Measurements from ENCODE around the gene CLDN7.

Gene CLDN7, protein sequence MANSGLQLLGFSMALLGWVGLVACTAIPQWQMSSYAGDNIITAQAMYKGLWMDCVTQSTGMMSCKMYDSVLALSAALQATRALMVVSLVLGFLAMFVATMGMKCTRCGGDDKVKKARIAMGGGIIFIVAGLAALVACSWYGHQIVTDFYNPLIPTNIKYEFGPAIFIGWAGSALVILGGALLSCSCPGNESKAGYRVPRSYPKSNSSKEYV

DNA sequence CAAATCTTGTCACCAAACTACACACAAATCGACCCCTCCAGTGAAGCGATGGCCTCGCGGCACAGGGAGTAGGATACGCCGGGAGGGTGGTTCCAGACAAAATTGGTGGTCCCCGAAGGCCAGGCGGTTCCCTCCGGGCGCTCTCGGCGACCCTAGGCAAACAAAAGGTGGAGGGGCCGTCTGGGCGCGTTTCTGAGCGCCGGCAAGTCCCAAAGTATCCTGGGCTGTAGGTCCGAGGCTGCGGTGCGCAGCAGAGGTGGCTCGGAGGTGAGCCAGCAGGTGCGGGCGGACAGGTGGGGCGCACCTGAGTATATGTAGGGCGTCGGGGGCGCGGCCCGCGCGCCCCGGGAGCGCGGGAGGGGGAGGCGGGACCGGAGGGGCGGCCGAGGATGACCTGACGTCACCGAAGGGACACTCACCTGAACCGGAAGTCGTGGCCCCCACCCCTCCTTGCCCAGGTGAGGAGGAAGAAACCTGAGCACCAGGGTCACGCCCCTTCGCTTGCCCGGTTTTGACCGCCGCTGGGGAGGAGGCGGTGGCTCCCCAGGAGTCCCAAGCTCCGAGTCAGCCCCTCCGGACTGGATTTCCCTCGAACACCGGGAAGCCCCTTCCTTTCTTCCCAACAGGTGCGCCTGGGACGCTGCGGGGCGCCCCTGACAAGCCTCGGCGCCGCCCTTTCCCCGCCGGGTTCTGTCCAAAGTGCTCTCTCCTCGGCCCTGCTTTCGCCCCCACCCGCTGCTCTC lies at the start of gene CLDN7:
CLDN7 (minus strand) TSS at position 287 of the 743 bp plus-strand sequence. CDS start 435 bp downstream, outside the sequence.
- DNase-seq, result no peak

DNA sequence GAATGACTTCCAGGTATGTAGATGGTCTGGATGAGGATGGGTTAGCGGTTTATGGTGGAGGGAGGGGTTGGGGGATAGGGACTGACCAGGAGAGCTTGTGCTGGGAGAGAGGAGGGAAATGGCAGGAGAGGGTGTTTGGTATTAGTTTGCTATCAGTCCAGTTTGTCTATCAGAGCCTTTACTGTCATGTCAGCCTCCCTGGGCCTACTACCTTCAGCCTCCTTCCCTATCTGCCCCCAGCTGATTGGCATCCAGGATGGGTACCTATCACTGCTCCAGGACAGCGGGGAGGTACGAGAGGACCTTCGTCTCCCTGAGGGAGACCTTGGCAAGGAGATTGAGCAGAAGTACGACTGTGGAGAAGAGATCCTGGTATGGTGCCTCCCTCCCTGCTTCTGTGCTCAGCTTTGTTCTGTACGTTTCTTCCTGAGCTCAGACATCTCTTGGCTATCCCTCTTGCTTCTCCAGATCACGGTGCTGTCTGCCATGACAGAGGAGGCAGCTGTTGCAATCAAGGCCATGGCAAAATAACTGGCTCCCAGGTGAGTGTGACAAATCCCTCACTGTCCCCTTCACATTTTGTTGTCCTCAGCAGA lies 48.9 kb upstream of the CLDN7 start:
- DNase-seq, result no peak

DNA sequence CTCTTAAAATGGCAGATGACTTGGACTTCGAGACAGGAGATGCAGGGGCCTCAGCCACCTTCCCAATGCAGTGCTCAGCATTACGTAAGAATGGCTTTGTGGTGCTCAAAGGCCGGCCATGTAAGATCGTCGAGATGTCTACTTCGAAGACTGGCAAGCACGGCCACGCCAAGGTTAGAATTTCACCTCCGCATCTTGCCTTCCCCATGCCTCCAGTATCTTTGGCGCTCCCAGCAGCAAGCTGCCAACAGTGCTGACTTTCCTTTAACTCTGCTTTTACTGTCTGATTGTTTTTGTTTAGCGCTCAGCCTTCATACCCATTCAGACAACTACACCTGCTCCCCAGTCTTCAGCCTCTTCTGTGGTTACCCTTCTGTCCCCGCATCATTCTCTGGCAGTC lies 47.4 kb upstream of the CLDN7 start:
- no peak for DNase-seq

DNA sequence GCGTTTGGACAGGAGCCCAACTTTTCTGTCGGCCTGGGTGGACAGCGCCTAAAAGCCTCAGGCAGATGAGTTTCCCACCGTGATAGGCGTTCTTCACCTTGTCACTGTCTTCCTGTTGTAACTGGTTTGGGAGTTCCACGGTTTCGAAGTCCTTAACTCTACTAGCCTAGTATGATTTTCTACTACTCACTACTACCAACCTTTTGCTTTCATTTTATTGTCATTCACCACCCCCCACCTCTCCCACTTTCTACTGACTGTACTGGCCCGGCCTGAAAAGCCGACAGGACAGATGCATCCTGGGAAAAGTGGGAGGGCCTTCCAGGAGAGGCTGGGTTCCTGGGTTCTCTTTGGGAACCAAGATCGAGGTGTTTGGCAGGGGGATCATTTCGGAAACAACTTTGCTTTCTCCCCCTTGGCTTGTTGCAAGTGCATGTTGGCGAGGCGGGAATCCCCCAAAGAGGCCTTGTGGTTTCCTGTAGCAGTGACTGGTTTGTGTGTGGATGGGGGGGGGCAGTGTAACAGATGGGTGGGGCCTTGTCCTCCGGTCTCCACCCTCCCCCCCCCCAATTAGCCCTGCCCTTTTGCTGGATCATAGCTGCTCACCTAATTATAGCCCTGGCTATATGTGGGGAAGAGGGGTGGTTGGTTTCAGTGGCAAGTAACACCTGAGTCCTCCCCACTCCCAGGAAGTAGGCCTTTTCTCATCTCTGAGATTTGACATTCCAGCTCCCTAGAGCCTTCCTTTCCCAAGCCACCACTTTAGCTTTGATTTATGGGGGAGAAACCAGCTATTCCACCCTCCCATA lies 46.6 kb upstream of the CLDN7 start:
- DNase-seq, result peak in 34 of 51 donors; percentile 9 to 69 (median 38)

DNA sequence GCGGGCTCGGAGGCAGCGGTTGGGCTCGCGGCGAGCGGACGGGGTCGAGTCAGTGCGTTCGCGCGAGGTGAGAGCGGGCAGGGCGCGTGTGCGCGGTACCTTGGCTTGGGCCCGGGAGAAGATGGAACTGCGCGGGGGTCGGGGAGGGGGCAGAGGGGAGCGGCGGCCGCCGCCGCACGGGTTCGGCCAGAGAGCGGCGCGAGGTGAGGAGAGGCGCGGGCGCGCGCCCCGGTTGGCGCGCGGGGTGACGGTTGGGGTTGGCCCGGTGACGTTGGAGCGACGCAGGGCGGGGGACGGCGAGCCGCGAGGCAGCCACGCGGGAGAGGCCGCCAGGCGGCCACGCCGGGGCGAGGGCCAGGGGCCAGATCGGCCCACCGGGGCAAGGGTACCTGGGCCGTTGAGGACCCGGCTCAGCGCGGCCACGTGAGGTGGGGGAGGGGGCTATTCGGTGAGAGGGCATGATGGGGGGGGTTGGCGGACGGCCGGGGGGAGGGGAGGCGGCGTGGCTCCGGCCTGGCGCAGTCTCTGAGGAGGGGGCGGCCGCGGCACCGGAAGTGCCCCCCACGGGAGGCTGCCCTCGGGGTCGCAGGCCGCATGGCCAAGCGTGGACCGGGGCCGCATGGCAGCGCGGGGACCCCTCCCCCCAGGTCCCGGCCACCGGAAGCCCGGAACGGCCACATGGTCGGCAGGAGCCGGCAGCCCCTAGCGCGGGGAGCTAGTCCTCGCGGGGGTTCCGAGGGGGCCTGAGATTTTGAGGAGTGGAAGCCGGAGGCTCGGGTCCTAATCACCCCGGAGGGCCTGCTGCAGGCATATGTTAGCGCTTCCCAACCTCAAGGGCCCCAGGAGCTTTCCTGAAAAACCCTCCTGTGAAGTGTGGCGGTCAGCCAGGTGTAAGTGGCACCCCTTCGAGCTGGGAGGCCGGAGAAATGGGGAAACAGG lies 45.7 kb upstream of the CLDN7 start:
- peak in 16 of 51 donors; percentile 34 to 66 (median 54) for DNase-seq

DNA sequence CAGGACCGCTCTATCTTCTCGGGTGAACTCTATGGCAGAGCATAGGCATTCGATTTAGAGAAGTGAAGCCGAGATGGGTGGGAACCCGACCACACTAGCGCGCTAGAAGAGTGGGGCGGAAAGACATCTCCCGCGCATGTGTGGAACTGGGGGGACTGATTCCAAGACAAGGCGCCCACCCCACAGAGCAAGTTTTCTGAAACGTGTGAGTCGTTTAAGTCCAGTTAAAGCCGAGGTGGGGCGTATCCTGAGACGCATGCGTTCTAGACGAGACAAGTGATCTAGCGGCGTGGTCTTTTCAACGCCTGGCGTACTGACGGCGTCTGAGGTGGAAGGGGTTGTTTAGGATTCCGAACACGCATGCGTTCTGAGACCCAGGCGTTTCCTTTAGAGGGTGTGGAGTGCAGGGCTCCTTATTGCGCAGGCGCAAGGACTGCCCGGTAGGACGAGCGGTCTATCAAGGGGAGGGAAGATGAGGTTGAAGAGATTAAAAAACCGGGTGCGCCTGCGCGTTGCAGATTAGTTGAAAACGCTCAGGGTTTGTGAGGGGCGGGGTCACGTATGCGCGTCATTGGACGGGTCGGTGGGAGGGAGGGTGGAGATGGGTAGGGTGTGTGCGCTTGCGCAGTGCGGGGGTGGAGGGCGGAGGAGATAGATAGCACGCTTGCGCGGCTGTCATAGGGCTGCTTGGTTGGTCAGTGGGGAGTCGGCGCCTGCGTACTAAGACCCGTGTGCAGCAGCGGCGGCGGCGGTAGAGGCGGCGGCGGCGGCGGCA lies 44.8 kb upstream of the CLDN7 start, which contains the start of gene EIF5A:
EIF5A (plus strand) TSS at position 718 of the 775 bp plus-strand sequence. CDS start 2,008 bp downstream, outside the sequence.
- DNase-seq, result peak; percentile 90 to 100 (median 99)

DNA sequence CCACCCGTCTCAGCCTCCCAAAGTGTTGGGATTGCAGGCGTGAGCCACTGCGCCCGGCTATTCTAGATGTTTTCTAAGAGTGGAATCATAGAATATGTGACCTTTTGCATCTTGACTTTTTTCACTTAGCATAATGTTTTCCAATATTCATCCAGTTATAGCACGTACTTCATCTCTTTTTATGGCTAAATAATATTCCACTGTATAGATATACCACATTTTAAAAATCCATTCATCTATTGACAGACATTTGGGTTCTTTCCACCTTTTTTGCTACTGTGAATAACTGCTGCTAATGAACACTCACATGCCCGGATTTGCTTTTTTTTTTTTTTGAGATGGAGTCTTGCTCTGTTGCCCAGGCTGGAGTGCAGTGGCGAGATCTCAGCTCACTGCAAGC lies 41.9 kb upstream of the CLDN7 start:
- DNase-seq, result no peak

DNA sequence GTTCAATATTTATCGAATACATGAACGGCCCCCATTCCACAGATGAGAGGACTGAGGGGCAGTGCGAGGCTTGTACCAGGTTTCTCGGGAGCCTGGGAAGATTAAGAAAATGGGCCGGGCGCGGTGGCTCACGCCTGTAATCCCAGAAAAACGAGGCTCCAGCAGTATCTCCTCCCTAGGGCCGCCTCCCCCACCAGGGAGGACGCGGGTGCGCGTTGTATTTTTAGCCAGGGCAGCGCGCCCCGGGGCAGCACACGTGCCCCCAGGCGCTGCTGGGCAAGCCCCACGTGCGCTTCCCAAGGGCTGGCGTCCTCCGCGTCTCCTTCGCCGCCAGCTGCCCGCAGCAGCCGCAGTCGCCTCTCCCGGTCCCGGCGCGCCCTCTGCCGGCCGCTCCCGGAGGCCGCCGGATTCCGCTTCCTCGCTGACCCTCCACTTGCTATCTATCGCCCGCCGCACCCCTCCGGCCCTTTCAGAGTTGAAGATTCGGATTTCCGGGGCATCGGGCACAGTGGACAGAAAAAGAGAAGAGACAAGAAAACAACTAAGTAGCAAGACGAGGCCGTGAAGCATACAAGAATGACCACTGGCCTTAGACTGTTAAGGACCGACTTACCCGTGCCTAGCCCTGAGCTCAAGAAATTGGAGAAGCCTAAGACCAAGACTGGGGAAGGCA lies 34.0 kb upstream of the CLDN7 start:
- peak in 47 of 51 donors; percentile 23 to 86 (median 61) for DNase-seq

DNA sequence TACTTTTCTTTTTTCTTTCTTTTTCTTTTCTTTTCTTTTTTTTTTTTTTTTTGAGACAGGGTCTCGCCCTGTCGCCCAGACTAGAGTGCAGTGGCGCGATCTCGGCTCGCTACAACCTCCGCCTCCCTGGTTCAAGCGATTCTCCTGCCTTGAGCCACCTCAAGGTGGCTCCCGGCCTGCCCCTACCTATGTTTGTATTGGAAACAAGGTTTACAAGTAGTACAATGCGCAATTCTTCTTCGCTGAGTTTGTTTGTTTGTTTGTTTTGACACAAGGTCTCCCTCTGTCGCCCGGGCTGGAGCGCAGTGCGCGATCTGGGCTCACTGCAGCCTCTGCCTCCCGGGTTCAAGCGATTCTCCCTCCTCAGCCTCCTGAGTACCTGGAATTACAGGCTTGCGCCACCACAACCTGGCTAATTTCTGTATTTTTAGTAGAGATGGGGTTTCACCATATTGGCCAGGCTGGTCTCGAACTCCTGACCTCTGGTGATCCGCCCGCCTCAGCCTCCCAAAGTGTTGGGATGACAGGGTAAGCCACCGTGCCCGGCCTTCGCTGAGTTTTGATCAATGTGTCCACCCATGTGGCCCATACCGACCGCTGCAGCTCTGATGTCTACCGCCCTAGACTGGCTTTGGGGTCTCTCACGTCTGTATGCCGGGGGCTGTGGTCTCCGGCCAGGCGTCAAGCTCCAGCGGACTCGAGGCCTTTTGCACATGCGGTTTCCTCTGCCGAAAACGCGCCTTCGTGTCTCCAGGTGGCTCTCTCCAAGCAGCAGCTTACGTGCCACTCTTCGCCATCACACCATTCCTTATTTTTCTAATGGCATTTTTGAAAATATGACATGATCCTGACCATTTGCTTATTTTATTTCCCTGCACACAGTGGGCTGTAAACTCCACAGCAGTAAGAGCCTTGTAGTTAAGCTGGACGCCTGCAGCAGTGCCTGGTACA lies 33.2 kb upstream of the CLDN7 start:
- DNase-seq, result no peak

DNA sequence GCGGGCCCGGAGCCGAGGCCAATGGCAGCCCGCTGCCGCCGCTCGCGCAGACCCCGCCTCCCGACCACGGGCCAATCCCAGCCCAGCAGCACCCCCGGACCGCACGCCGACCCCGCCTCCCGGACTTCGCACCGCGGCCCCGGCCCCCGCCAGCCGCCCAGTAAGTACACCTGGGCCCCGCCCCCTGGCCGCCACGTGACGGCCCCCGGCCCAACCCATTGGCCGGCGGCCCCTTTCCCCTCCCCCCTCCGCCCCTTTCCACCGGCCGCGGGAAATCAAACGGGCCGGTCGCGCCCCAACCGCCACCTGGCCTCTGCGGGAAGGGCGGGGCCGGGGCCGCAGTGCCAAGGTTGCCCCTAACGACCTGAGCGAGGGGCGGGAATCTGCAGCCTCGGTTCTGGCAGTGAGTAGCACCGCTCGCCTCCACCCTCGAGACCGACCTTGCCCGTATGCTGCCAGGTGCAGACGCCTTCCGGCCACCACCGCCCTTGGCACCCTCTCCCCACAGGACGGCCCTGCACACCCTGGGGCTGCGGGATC lies 32.4 kb upstream of the CLDN7 start, which contains the start of gene YBX2:
YBX2 (minus strand) TSS at position 26 of the 540 bp plus-strand sequence. CDS start 139 bp downstream, outside the sequence.
- peak in 4 of 51 donors; percentile 9 to 32 (median 24) for DNase-seq

DNA sequence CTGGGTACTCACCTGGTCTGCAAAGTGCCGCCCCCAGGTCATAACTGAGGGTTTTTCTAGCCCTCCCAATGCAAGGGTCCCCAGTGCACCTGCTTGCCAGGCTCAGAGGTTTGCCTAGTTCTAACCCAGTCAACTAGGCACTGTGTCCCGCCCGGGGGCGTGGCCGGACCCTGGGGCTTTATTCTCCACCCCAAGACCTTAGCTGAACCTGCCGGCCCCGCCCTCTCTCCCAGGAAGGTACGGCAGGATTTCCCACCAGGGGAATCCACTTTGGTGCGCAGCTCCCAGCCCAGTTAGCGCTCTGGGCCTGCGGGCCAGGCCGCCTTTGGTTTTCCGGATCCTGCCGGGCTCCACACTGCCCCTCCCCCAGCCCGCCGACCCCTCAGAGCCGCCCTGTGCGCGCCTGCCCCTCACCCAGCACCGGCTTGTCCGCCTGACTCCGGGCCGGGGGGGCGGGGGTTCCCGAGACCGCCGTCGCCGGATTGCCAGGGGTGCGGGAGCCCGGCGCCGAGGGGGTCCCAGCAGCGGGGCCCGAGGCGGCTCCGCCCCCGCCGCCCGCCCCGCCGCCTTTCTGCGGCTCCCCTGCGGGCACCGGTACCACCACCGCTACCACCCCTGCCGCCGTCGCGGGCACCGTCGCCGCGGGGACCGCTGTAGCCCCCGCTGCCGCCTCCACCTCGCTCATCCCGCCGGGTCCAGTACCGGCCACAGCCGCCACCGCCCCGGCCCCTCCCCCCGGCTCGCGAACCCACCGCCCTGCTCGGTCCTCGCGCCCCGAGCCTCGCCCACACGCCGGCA lies 31.7 kb upstream of the CLDN7 start:
- no peak for DNase-seq

DNA sequence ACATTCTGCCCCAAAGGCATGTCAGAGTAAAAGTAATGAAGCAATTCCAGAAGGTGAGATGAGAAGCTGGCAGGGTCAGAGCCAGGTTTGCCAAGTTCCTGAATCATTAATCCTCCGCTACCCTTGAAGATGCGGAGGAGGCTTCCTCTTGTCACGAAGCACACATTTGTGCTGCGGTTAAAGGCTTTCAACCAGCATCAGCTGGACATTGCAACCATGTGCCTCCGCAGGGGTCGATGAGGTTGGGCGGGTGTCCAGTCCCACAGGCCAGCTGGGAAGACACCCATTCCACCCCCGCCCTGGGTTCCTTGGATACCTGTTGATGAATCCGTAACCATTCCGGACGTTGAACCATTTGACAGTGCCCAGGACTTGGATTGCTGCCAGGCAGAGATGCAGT lies 30.9 kb upstream of the CLDN7 start:
- DNase-seq, result no peak

DNA sequence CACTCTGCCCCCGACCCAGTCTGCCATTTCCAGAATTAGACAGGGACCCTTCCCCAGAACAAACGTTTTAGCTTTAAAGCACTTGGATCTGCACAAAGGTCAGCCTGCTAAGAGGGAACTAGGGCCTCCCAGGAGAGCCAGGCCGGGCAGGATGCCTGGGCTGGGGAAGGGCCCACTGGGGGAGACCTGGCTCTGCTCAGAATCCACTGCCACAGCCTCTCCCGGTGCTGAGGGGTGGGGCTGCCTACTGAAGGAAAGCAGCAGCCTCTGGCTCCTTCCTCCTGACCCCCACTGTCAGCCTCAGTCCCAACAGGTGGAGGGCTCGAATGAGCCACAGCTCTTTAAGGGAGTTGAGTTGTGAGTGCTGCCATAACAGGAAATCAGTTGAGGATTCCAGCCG lies 30.5 kb upstream of the CLDN7 start:
- no peak for DNase-seq

DNA sequence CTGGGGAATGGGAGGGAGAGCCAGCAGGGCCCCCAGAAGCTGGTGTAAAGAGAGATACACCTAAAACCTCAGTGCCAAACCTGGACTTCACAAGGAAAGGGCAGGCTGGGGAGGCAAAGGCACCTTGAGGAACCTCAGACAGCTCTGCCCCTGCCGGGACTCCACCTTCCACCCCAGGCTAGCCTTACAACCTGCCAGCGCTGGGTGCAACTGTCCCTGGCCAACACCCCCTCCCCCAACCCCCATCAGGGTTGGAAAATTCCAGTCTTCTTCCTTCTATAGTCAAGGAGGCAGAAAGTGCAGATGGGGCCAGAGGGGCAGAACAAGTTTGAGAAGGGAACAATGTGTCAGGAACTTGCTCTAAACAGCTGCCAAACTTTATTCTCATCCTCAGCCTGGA lies 29.9 kb upstream of the CLDN7 start:
- DNase-seq, result no peak

DNA sequence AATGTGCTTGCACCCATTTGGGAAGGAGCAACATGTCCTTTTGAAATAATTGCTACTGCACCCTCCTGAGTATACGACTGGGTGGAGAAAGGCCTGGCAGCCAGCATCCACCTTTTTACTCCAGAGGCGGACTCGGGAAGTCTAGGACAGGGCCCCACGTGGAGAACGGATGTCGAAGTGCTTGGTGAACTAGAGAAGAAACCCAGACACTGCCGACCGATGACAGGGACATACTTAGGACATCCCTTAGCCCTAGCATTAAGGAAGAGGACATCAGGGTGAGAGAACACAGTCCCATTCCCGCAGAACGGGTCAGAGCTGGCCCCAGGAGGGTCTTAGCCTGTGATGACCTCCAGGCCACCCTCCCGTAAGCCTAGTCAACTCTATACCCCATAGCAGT lies 28.4 kb upstream of the CLDN7 start:
- DNase-seq, result no peak

DNA sequence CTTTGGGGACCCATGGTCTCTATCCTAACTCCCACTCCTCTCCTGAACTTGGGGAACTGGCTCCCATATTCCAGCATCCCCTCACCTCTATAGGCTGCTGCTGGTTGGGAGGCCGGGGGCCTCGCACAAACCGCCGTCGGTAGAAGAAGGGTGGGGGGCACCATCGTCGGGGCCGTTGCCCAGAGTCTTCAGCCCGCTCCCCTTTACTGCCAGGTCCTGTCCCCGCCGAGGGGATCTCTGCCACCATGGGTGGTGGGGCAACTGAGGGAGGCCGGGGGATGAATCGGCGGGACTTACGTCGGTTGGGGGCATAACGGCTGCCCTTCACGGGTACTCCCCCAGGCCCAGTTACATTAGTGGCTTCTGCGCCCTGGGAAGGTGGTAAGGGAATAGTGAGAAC lies 27.9 kb upstream of the CLDN7 start:
- no peak for DNase-seq

All from hypothalamus (tissue), 51 donors.